Breast epithelium (tissue), 4 donors: ENCODE data around the gene SNTG2. TPM values are rescaled to one million over a fixed set of nuclear protein-coding genes. Genes with fewer than 3 reads are reported as not detected.

Experiments
- DNase-seq, 2 donors: peaks; one replicate each; pipeline ENCODE4 v3.0.0-alpha.2; 2019; ENCODE audit warnings: low spot score in 2 of 2
- H3K27ac ChIP-seq, 2 donors: fragments of 200-600 bp; sonication (generic) in 1 of 2; one replicate each; pipeline ENCODE4 v1.5.1; 2016 to 2019; ENCODE audit warnings: mild to moderate bottlenecking in 1 of 2
- H3K27me3 ChIP-seq, 2 donors: fragments of 200-600 bp; sonication (generic) in 1 of 2; one replicate each; pipeline versions ENCODE4 v1.5.1 to v1.6.0; 2017 to 2019; ENCODE audit warnings: control low read depth in 1 of 2, mild to moderate bottlenecking in 1 of 2
- H3K36me3 ChIP-seq: fragments of 200-600 bp; one replicate; pipeline ENCODE4 v1.5.1; 2019
- H3K4me1 ChIP-seq, 2 donors: fragments of 200-600 bp; sonication (generic); one replicate each; pipeline ENCODE4 v1.5.1; 2016 to 2019; ENCODE audit warnings: control low read depth in 1 of 2
- H3K4me3 ChIP-seq, 3 donors: fragments of 200-600 bp; sonication (generic); 1 replicate in 2 of 3; 2 replicates in 1 of 3; pipeline ENCODE4 v1.5.1; 2016 to 2019; ENCODE audit warnings: mild to moderate bottlenecking in 3 of 3, moderate library complexity in 2 of 3
- H3K9me3 ChIP-seq, 2 donors: fragments of 200-600 bp; sonication (generic) in 1 of 2; one replicate each; pipeline ENCODE4 v1.5.1; 2016 to 2019; ENCODE audit warnings: control low read depth in 1 of 2
- CTCF ChIP-seq, 3 donors: fragments of 450-650 bp; IDR thresholded peaks; one replicate each; pipeline ENCODE4 v1.5.1; 2016 to 2017; ENCODE audit warnings: antibody characterized with exemption in 3 of 3, mild to moderate bottlenecking in 3 of 3, moderate library complexity in 3 of 3
- POLR2A ChIP-seq: fragments of 450-650 bp; IDR thresholded peaks from one replicate; pipeline ENCODE4 v1.6.1; 2016; ENCODE audit warnings: antibody characterized with exemption, mild to moderate bottlenecking, moderate library complexity
- POLR2AphosphoS5 ChIP-seq, 3 donors: sonication (generic); formaldehyde crosslinking; IDR thresholded peaks; one replicate each; pipeline ENCODE4 v1.6.1; 2017; ENCODE audit warnings: antibody characterized with exemption in 3 of 3
- intact Hi-C: fragments of 100-400 bp; cut with DNase I; formaldehyde crosslinking; loops from one replicate; pipeline ENCODE4 v1.15.1; 2023; ENCODE audit warnings: low total_unique reads
- total RNA-seq, 3 donors: library from RNA; depleted of rRNA; stranded (reverse); fragments of >200 nt; gene quantifications; one replicate each; pipeline ENCODE4 v1.1.0, GENCODE V29; 2016

Gene SNTG2
- total RNA-seq, 3 donors from 2014 or later = 4.6 to 7.4 (median 6.0) TPM

GRCh38 chr2:1045109-1045508 is 94.5 kb downstream of the SNTG2 start:
- intact Hi-C loops = no loop called here
- peaks cover 0 to 34% of the 10 kb centered on the region in 2 donors for H3K9me3 ChIP-seq
- H3K27me3 ChIP-seq = no peaks in the 10 kb centered on the region
- H3K27ac ChIP-seq = no peak overlapping the region
- no peak for TF ChIP-seq POLR2AphosphoS5 (IDR thresholded peaks at IDR 0.05)
- TF ChIP-seq POLR2A = no peak
- TF ChIP-seq CTCF (IDR thresholded peaks at IDR 0.05) = no peak
- no peaks in the 10 kb centered on the region for H3K36me3 ChIP-seq
- H3K4me1 ChIP-seq = no peaks in the 10 kb centered on the region
- DNase-seq = no peak
- no peak overlapping the region for H3K4me3 ChIP-seq

DNA sequence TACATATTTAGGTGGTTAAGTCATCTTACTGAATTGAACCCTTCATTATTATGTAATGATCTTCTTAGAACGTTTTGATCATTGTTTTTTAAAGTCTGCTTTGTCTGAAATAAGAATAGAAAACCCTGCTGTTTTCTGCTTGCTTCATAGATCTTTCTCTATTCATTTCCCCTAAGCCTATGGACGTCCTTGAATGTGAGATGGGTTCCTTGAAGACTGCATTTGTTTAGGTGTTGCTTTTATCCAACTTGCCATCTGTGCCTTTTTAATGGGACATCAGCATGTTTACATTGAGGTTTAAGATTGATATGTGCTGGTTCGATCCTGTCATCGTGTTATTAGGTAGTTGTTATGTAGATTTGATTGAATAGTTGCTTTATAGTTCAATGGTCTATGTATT is 95.4 kb downstream of the SNTG2 start:
- H3K27ac ChIP-seq = no peak overlapping the region
- no peaks in the 10 kb centered on the region for H3K27me3 ChIP-seq
- intact Hi-C loops = no loop called here
- no peaks in the 10 kb centered on the region for H3K4me1 ChIP-seq
- H3K4me3 ChIP-seq = no peak overlapping the region
- H3K9me3 ChIP-seq = peaks cover 0 to 34% of the 10 kb centered on the region in 2 donors
- H3K36me3 ChIP-seq = no peaks in the 10 kb centered on the region
- DNase-seq = no peak
- TF ChIP-seq CTCF (IDR thresholded peaks at IDR 0.05) (no peak), POLR2AphosphoS5 (IDR thresholded peaks at IDR 0.05) (no peak), POLR2A (no peak)

DNA sequence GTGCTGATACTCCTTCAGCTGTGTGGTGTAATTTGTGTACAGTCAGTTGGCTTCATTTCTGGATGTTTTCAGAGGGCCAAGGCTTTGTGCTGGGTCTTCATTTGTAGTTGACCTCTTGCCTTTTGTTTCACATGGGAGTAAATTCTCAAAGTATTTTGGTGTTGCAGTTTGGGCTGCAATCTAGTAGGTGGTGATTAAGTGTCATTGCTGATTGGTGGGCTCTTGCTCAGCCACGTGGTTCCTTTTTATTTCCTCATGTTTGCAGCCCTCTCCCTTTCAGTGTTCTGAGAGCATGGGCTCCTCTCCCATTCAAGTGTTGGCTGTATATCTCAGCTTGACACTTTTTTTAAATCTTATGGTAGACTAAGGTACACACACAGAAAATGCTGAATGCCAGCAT is 96.8 kb downstream of the SNTG2 start:
- Histone ChIP-seq H3K36me3 (no peaks in the 10 kb centered on the region), H3K27me3 (no peaks in the 10 kb centered on the region), H3K9me3 (peaks cover 0 to 34% of the 10 kb centered on the region in 2 donors), H3K4me3 (no peak overlapping the region), H3K4me1 (no peaks in the 10 kb centered on the region), H3K27ac (no peak overlapping the region)
- TF ChIP-seq POLR2AphosphoS5 (IDR thresholded peaks at IDR 0.05) (no peak), POLR2A (no peak), CTCF (IDR thresholded peaks at IDR 0.05) (no peak)
- DNase-seq = no peak
- intact Hi-C loops = no loop called here

DNA sequence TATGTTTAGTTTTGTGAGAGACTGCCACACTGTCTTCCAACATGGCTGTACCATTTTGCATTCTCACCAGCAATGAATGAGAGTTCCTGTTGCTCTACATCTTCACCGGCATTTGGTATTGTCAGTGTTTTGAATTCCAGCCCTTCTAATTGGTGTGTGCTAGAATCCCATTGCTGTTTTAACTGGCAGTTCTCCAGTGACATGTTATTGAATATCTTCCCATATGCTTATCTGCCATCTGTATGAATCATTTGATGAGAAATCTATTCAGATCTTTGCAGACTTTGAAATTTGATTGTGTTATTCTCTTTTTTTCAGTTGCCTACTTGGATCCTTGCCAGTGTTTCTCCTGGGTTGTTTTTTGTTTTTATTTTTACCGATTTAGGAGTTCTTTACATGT is 99.0 kb downstream of the SNTG2 start:
- TF ChIP-seq CTCF (IDR thresholded peaks at IDR 0.05) (no peak), POLR2AphosphoS5 (IDR thresholded peaks at IDR 0.05) (no peak), POLR2A (no peak)
- Histone ChIP-seq H3K9me3 (peaks cover 0 to 17% of the 10 kb centered on the region in 2 donors), H3K27ac (no peak overlapping the region), H3K4me1 (no peaks in the 10 kb centered on the region), H3K36me3 (no peaks in the 10 kb centered on the region), H3K4me3 (no peak overlapping the region), H3K27me3 (no peaks in the 10 kb centered on the region)
- intact Hi-C loops = loop anchor here (5.0 kb wide), 1 partner anchor 1863 kb away; no protein-coding TSS in a partner anchor
- DNase-seq = no peak

DNA sequence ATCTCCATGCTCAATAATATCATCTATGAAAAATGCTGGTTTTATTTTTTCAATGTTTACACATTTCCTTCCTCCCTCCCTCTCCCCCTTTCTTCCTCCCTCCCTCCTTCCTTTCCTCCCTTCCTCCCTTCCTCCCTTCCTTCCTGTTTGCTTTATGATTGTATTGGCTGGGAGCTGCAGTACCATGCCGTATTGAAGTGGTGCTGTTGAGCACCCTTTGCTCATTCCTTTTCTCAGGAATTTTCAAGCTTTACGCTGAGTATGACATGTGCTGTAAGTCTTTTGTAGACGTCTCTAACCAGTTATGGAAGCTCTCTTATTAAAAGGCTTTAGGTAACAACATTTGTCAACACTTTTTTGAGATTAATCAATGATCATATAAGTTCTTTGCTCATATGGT is 100.4 kb downstream of the SNTG2 start:
- intact Hi-C loops = loop anchor here (5.0 kb wide), 1 partner anchor 1861 kb away; no protein-coding TSS in a partner anchor

More for the DNA sequence above, 100.4 kb downstream of the SNTG2 start:
- H3K4me1 ChIP-seq = no peaks in the 10 kb centered on the region
- peaks cover 0 to 14% of the 10 kb centered on the region in 2 donors for H3K9me3 ChIP-seq
- H3K27ac ChIP-seq = no peak overlapping the region
- no peak overlapping the region for H3K4me3 ChIP-seq
- TF ChIP-seq CTCF (IDR thresholded peaks at IDR 0.05) = no peak
- no peak for TF ChIP-seq POLR2A
- no peak for TF ChIP-seq POLR2AphosphoS5 (IDR thresholded peaks at IDR 0.05)
- DNase-seq = no peak
- H3K27me3 ChIP-seq = no peaks in the 10 kb centered on the region
- no peaks in the 10 kb centered on the region for H3K36me3 ChIP-seq
